NT2/D1 (cell line): Measurements from ENCODE around the gene CEP97.

ENCODE experiments used
- SUZ12 ChIP-seq: IDR thresholded peaks from 2 replicates; pipeline ENCODE4 v1.6.1; 2011; ENCODE audit not compliant: insufficient read length, insufficient read depth; ENCODE audit errors: extremely low read depth
- ZNF274 ChIP-seq: IDR thresholded peaks from 2 replicates; pipeline ENCODE4 v1.6.1; 2011; ENCODE audit warnings: mild to moderate bottlenecking, low read depth, low read length

DNA sequence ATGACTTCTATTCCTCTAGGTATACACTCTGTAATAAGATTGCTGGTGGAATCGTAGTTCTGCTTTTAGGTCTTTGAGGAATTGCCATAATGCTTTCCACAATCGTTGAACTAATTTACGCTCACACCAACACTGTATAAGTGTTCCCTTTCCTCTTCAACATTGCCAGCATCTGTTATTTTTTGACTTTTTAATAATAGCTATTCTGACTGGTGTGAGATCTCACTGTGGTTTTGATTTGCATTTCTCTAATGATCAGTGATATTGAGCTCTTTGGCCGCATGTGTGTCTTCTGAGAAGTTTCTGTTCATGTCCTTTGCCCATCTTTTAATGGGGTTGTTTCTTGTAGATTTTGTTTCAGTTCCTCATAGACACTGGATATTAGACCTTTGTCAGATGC lies 67.4 kb downstream of the CEP97 start:
- no peak for TF ChIP-seq ZNF274
- TF ChIP-seq SUZ12: no peak
